Measurements from ENCODE around the gene SLC29A1. TPM values are rescaled to one million over a fixed set of nuclear protein-coding genes. Genes with fewer than 3 reads are reported as not detected.

SLC29A1 gene
- total RNA-seq, 2 experiments from 2014 or later, result 47.6 to 50.0 TPM

DNA sequence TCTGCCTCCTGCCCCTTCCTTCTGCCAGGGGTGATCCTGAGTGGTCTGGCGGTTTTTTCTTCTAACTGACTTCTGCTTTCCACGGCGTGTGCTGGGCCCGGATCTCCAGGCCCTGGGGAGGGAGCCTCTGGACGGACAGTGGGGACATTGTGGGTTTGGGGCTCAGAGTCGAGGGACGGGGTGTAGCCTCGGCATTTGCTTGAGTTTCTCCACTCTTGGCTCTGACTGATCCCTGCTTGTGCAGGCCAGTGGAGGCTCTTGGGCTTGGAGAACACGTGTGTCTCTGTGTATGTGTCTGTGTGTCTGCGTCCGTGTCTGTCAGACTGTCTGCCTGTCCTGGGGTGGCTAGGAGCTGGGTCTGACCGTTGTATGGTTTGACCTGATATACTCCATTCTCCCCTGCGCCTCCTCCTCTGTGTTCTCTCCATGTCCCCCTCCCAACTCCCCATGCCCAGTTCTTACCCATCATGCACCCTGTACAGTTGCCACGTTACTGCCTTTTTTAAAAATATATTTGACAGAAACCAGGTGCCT, 10.2 kb downstream of the SLC29A1 start:
- H3K27ac Mint-ChIP-seq, result no peak overlapping the region
- peaks cover 38% of the 10 kb centered on the region for H3K36me3 Mint-ChIP-seq
- no peak for DNase-seq
- CTCF ChIA-PET, result interaction anchor here (0.9 to 1.8 kb wide), 2 partner anchors 9 to 136 kb away, joined by 4 to 9 read pairs; no protein-coding TSS in a partner anchor
- H3K9me3 Mint-ChIP-seq, result no peaks in the 10 kb centered on the region
- POLR2A ChIA-PET, result interaction anchor here (2.5 kb wide), 1 partner anchor 10 kb away, joined by 14 read pairs; the partner anchor contains the start of gene SLC29A1
- no peak overlapping the region for H3K4me3 Mint-ChIP-seq
- peaks cover 22% of the 10 kb centered on the region for H3K4me1 Mint-ChIP-seq (ENCODE audit: low read depth)
- intact Hi-C loops (cut with micrococcal nuclease), result no loop called here
- no peaks in the 10 kb centered on the region for H3K27me3 Mint-ChIP-seq

DNA sequence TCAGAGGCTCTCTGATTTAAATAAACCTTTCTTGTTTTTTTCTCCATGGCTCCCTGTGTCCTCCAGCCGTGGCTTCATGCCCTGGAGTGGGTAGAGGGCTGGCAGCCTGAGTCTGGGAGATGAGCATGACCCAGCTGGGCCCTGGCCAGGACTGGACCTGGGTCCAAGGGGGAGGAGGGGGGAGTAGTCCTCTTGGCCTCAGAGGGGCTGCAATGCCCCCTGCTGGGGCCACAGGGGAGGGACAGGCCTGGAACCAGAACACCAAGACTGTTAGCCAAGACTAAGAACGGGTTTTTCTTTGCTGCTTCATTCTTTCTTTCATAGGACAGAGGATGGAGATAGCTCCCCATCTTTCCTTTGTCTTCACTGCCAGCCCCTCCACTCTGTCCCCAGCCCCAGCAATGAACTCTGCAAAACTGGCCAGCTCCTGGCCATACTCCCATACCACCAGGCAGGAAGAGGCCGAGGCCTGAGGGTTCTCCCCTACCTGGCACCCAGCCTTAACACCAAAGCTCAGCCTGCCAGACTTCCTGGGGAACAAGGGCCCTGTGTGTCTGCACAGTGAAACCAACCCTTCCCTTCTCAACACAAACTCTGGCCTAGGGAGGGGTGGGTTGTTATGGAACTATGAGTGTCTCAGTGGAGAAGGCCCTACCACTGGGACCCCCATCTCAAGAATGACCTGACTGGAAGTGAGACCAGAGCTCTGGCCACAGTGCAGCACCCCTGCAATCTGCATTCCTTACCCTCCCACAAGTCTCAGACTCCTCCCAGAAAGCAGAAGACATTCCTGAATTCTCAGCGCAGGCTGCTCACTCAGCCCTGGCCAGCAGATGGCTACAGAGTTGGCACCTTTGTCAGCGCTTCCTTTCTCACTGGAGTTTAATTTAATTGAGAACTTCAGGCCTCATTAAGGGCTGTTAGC, 11.0 kb downstream of the SLC29A1 start:
- no peaks in the 10 kb centered on the region for H3K9me3 Mint-ChIP-seq
- H3K4me3 Mint-ChIP-seq, result no peak overlapping the region
- DNase-seq, result no peak
- no peak overlapping the region for H3K27ac Mint-ChIP-seq
- H3K27me3 Mint-ChIP-seq, result no peaks in the 10 kb centered on the region
- CTCF ChIA-PET, result interaction anchor here (0.6 to 2.6 kb wide), 12 partner anchors 8 to 221 kb away, joined by 3 to 31 read pairs (median 4); partner anchors contain the start of gene SLC29A1
- intact Hi-C loops (cut with micrococcal nuclease), result loop anchor here (5.0 kb wide), 1 partner anchor 137 kb away; no protein-coding TSS in a partner anchor
- peaks cover 32% of the 10 kb centered on the region for H3K36me3 Mint-ChIP-seq
- peaks cover 29% of the 10 kb centered on the region for H3K4me1 Mint-ChIP-seq (ENCODE audit: low read depth)
- POLR2A ChIA-PET, result interaction anchor here (2.3 to 2.5 kb wide), 2 partner anchors 11 to 13 kb away, joined by 10 to 14 read pairs; partner anchors contain the start of genes HSP90AB1 and SLC29A1

DNA sequence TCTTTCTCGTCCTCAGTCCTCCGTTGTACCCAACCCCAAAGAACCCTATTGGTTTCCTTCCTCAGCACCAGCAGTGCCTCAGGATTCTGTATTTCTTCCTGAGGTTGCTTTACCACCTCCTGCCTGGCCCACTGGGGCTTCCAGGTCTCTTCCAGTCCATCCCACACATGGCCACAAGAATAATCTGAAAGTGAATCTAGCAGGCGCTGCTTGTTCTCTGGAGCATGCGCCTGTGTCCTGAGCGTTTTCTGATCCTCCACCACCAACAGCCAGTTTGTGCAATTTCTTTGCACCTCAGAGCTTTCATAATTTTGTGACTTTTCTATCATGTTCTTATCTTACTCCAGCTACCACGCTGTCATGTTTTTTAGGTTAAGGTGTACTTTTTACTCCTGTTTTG, 11.9 kb downstream of the SLC29A1 start:
- ChIA-PET POLR2A (interaction anchor here (2.3 to 2.5 kb wide), 2 partner anchors 12 kb away, joined by 10 to 14 read pairs; partner anchors contain the start of genes HSP90AB1 and SLC29A1), CTCF (interaction anchor here (1.0 to 2.6 kb wide), 10 partner anchors 10 to 465 kb away, joined by 3 to 31 read pairs (median 4); partner anchors contain the start of genes SLC29A1 and VEGFA)
- DNase-seq, result no peak
- Mint-ChIP-seq H3K4me3 (no peak overlapping the region), H3K9me3 (no peaks in the 10 kb centered on the region), H3K27ac (no peak overlapping the region), H3K4me1 (ENCODE audit: low read depth) (peaks cover 29% of the 10 kb centered on the region), H3K27me3 (no peaks in the 10 kb centered on the region), H3K36me3 (peaks cover 29% of the 10 kb centered on the region)
- intact Hi-C loops (cut with micrococcal nuclease), result loop anchor here (5.0 kb wide), 1 partner anchor 138 kb away; no protein-coding TSS in a partner anchor

- Mint-ChIP-seq H3K27ac (no peak overlapping the region), H3K9me3 (no peaks in the 10 kb centered on the region), H3K36me3 (peaks cover 22% of the 10 kb centered on the region), H3K4me3 (no peak overlapping the region), H3K27me3 (no peaks in the 10 kb centered on the region), H3K4me1 (ENCODE audit: low read depth) (peaks cover 29% of the 10 kb centered on the region)
- DNase-seq, result no peak
- intact Hi-C loops (cut with micrococcal nuclease), result loop anchor here (2.0 to 5.0 kb wide), 2 partner anchors 29 to 139 kb away; partner anchors contain the start of gene NFKBIE
- ChIA-PET CTCF (interaction anchor here (0.6 to 2.6 kb wide), 6 partner anchors 11 to 466 kb away, joined by 3 to 31 read pairs (median 4); partner anchors contain the start of genes SLC29A1 and VEGFA), POLR2A (interaction anchor here (1.2 to 2.5 kb wide), 3 partner anchors 9 to 12 kb away, joined by 3 to 14 read pairs (median 10); partner anchors contain the start of genes HSP90AB1 and SLC29A1)
Observed at GRCh38 chr6:44235891-44236516, 12.6 kb downstream of the SLC29A1 start.

GRCh38 chr6:44237021-44237812, 13.8 kb downstream of the SLC29A1 start:
- peak overlapping the region; percentile 83 for H3K4me3 Mint-ChIP-seq
- ChIA-PET POLR2A (interaction anchor here (0.9 to 3.0 kb wide), 6 partner anchors 10 to 27 kb away, joined by 3 to 42 read pairs (median 4); partner anchors contain the start of gene HSP90AB1), CTCF (interaction anchor here (0.5 to 2.1 kb wide), 11 partner anchors 10 to 1007 kb away, joined by 3 to 27 read pairs (median 3); partner anchors contain the start of genes AARS2, HSP90AB1, SLC29A1 and SLC35B2)
- H3K36me3 Mint-ChIP-seq, result peaks cover 13% of the 10 kb centered on the region
- peaks cover 29% of the 10 kb centered on the region for H3K4me1 Mint-ChIP-seq (ENCODE audit: low read depth)
- DNase-seq, result peak; percentile 90
- H3K9me3 Mint-ChIP-seq, result no peaks in the 10 kb centered on the region
- H3K27me3 Mint-ChIP-seq, result no peaks in the 10 kb centered on the region
- intact Hi-C loops (cut with micrococcal nuclease), result loop anchor here (1.0 to 5.0 kb wide), 3 partner anchors 13 to 140 kb away; partner anchors contain the start of gene NFKBIE
- peak overlapping the region; percentile 95 for H3K27ac Mint-ChIP-seq

DNA sequence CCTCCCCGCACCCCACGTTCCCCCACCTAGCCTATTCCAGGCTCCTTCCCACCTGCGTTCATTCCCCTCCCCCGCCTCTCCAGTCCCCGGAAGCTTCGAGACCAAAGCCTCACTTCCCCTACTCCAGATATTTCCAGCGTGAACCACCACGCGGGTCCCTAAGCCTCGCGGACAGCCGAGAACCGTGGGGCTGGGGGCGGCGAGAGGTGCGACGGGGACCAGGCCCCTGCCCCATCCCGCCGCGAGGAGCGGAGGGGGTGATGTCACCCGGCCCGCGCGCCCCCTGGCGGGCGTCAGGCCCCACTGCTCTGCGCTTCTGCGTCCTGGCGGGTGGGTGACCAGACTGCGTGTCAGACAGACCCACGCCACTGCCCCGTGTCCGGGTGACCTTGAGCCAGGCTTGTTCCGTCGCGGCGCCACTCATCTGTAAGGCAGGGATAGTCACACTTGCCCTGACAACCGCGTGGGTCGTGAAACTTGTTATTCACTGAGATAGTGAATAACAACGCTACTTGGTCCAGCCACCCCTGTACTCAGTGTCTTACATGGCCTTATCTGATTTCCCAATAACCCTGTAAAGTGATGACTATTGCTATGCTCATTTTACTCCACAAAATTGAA, 14.5 kb downstream of the SLC29A1 start:
- Mint-ChIP-seq H3K9me3 (no peaks in the 10 kb centered on the region), H3K27ac (peak overlapping the region; percentile 95), H3K27me3 (no peaks in the 10 kb centered on the region), H3K4me3 (peak overlapping the region; percentile 83), H3K4me1 (ENCODE audit: low read depth) (peaks cover 29% of the 10 kb centered on the region), H3K36me3 (peaks cover 10% of the 10 kb centered on the region)
- intact Hi-C loops (cut with micrococcal nuclease), result loop anchor here (1.0 to 5.0 kb wide), 5 partner anchors 8 to 141 kb away; partner anchors contain the start of gene NFKBIE
- DNase-seq, result peak; percentile 87
- ChIA-PET POLR2A (interaction anchor here (0.6 to 3.0 kb wide), 6 partner anchors 10 to 170 kb away, joined by 3 to 42 read pairs (median 4); partner anchors contain the start of gene HSP90AB1), CTCF (interaction anchor here (0.6 to 2.1 kb wide), 9 partner anchors 10 to 1008 kb away, joined by 3 to 27 read pairs (median 4); partner anchors contain the start of genes AARS2, HSP90AB1, SLC29A1 and SLC35B2)

DNA sequence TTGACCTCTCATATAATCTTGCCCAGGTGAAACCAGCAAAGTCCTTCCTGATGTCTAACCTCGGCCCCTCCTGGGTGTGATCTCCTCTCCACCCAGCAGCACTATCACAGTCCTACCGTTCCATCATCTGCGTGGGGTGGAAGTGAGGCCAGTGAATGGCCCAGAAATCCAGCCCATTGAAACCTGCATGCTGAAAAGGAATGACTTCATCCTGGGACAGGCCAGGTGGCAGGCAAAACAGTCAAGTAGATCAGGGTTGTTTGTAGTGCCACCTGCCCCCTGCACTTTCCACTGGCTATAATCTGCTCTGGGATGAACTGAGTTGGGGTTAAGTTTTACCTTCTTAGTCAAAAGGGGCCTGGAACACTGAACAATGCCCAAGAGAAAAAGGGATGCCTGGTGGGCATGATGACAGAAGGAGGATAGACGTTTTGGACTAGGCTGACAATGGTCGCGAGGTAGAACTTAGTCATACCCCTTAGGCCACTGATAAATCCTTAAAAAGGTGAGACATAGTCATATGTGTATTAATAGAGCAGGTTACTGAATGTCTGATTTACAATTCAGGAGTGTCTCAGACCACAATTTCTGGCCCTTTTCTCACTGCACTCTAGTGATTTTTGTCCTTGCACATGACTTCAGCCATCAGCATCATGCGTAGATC, 15.4 kb downstream of the SLC29A1 start:
- no peaks in the 10 kb centered on the region for H3K27me3 Mint-ChIP-seq
- H3K36me3 Mint-ChIP-seq, result peaks cover 6% of the 10 kb centered on the region
- peak overlapping the region; percentile 24 for H3K4me3 Mint-ChIP-seq
- CTCF ChIA-PET, result interaction anchor here (1.8 to 2.1 kb wide), 3 partner anchors 15 to 66 kb away, joined by 7 to 27 read pairs (median 13); partner anchors contain the start of genes SLC29A1 and SLC35B2
- intact Hi-C loops (cut with micrococcal nuclease), result loop anchor here (1.0 to 5.0 kb wide), 3 partner anchors 7 to 142 kb away; no protein-coding TSS in a partner anchor
- H3K4me1 Mint-ChIP-seq (ENCODE audit: low read depth), result peaks cover 29% of the 10 kb centered on the region
- H3K27ac Mint-ChIP-seq, result peak overlapping the region; percentile 95
- no peaks in the 10 kb centered on the region for H3K9me3 Mint-ChIP-seq
- DNase-seq, result no peak
- POLR2A ChIA-PET, result interaction anchor here (0.6 to 3.0 kb wide), 3 partner anchors 9 to 169 kb away, joined by 3 to 42 read pairs (median 12); partner anchors contain the start of gene HSP90AB1

DNA sequence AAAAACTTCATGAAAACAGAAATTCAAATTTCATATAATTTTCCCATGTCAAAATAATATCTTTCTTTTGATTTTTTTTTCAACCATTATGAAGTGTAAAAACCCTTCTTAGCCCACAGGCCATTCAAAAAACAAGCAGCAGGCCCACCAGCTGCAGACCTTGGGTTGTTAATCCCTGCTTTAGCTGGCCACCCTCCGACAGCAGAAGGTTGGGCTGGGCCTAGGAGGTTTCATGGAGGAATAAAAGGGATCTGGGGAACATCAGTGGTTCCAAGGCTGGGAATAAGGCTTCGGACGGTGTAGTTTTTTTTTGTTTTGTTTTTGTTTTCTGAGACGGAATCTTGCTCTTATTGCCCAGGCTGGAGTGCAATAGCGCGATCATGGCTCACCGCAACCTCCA, 19.9 kb downstream of the SLC29A1 start:
- CTCF ChIA-PET, result interaction anchor here (1.0 kb wide), 1 partner anchor 75 kb away, joined by 3 read pairs; no protein-coding TSS in a partner anchor
- H3K9me3 Mint-ChIP-seq, result no peaks in the 10 kb centered on the region
- H3K27ac Mint-ChIP-seq, result no peak overlapping the region
- peaks cover 21% of the 10 kb centered on the region for H3K4me1 Mint-ChIP-seq (ENCODE audit: low read depth)
- no peak overlapping the region for H3K4me3 Mint-ChIP-seq
- intact Hi-C loops (cut with micrococcal nuclease), result no loop called here
- DNase-seq, result no peak
- peaks cover 18% of the 10 kb centered on the region for H3K36me3 Mint-ChIP-seq
- POLR2A ChIA-PET, result interaction anchor here (1.5 to 6.3 kb wide), 2 partner anchors 13 kb away, joined by 8 to 139 read pairs; partner anchors contain the start of gene SLC35B2
- H3K27me3 Mint-ChIP-seq, result peaks cover 4% of the 10 kb centered on the region

GRCh38 chr6:44245391-44245911, 22.1 kb downstream of the SLC29A1 start:
- peaks cover 4% of the 10 kb centered on the region for H3K27me3 Mint-ChIP-seq
- intact Hi-C loops (cut with micrococcal nuclease), result loop anchor here (5.0 kb wide), 2 partner anchors 473 to 608 kb away; partner anchors contain the start of genes MAD2L1BP and VEGFA
- ChIA-PET POLR2A (interaction anchor here (0.7 to 6.3 kb wide), 5 partner anchors 7 to 67 kb away, joined by 3 to 139 read pairs (median 79); partner anchors contain the start of genes AARS2, SLC29A1 and SLC35B2), CTCF (interaction anchor here (0.6 to 5.1 kb wide), 7 partner anchors 9 to 149 kb away, joined by 3 to 49 read pairs (median 4); partner anchors contain the start of gene SLC35B2)
- peak overlapping the region; percentile 96 for H3K4me3 Mint-ChIP-seq
- no peaks in the 10 kb centered on the region for H3K9me3 Mint-ChIP-seq
- H3K27ac Mint-ChIP-seq, result peak overlapping the region; percentile 99
- peaks cover 32% of the 10 kb centered on the region for H3K4me1 Mint-ChIP-seq (ENCODE audit: low read depth)
- peaks cover 39% of the 10 kb centered on the region for H3K36me3 Mint-ChIP-seq
- no peak for DNase-seq
